Limb (tissue), 2 donors: ENCODE data around the gene WIPI1.
A peak's percentile ranks its signal among the peaks of the same experiment; 100 is the strongest.
"Not testable (repeated sequence)": the region's sequence is repeated elsewhere in the genome, so short reads cannot be mapped to it uniquely, and the experiment has no call there.

Experiments
- DNase-seq, 2 donors: peaks; one replicate each; pipeline ENCODE4 v3.0.0-alpha.2; 2016; ENCODE audit errors: extremely low spot score in 2 of 2

Gene WIPI1, protein sequence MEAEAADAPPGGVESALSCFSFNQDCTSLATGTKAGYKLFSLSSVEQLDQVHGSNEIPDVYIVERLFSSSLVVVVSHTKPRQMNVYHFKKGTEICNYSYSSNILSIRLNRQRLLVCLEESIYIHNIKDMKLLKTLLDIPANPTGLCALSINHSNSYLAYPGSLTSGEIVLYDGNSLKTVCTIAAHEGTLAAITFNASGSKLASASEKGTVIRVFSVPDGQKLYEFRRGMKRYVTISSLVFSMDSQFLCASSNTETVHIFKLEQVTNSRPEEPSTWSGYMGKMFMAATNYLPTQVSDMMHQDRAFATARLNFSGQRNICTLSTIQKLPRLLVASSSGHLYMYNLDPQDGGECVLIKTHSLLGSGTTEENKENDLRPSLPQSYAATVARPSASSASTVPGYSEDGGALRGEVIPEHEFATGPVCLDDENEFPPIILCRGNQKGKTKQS

DNA sequence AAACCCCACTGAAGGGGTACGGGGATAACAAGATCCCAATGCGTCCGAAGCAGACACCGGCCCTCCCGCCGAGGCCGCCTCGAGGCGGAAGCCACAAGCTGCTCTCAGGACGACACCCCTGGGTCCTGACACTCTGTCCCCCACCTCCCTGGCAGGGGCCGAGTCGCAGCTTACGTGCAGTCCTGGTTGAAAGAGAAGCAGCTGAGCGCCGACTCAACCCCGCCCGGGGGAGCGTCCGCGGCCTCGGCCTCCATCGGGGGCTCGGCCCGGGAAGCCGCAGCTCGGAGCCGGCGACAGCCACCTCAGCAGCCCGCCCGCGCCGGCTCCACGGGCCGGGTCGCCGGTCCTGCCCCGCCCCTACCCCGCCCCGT, at the start of gene WIPI1:
Gene WIPI1 (minus strand): TSS at position 329 of the 371 bp plus-strand sequence. CDS start 75 bp downstream, at position 254.
- DNase-seq = no peak

DNA sequence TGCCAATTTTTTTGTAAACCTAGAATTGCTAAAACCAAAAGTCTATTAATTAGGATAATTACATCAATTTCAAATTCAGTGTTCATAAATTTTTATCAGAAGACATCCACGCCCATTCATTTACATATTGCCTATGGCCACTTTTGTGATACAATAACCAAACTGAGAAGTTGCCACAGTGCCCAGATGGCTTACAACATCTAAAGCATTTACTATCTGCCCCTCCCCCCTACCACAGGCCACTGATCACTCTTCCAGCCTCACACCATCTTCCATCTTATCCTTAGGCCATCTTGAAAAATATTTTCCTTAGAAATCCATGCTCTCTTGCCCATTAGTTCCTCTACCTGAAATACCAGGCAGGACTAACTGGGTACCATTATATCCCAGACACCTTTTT, 48.7 kb upstream of the WIPI1 start:
- no peak for DNase-seq

DNA sequence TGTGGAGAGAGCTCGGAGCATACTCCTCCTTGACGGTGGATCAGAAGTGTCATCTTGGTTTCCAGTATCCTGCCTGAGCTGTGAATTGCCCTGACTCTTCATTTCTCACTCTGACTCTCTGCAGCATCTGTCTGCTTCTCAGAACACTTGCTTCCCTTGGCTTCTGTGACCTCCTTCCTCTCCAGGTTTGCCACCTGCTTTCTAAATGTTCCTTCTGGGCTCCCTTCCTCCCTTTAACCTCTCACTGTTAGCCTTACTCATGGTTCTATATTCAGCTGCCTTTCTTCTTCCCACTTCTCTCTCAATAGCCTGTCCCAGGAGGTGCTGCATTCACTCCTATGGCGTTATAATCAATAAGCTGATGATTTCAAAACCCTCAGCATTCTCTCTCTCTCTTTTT, 43.8 kb upstream of the WIPI1 start:
- DNase-seq = no peak

DNA sequence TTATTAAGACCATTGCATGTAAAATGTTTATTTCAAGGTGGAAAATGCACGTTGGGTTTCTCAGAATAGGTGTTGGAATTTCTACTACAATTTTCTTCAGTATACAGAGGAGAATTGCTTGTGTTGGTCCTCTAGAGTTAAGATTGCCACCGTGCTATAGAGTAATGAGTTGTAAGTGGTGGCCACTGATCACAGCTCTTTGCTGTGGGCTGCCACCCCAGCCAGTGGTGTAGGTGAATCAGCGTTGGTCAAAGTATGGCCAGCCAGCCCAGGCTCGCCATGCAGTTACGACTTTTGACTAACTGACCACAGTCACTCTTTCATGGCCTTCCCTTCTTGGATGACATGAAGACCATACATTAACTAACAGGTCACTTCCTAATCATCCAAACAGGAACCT, 42.3 kb upstream of the WIPI1 start:
- DNase-seq = no peak

DNA sequence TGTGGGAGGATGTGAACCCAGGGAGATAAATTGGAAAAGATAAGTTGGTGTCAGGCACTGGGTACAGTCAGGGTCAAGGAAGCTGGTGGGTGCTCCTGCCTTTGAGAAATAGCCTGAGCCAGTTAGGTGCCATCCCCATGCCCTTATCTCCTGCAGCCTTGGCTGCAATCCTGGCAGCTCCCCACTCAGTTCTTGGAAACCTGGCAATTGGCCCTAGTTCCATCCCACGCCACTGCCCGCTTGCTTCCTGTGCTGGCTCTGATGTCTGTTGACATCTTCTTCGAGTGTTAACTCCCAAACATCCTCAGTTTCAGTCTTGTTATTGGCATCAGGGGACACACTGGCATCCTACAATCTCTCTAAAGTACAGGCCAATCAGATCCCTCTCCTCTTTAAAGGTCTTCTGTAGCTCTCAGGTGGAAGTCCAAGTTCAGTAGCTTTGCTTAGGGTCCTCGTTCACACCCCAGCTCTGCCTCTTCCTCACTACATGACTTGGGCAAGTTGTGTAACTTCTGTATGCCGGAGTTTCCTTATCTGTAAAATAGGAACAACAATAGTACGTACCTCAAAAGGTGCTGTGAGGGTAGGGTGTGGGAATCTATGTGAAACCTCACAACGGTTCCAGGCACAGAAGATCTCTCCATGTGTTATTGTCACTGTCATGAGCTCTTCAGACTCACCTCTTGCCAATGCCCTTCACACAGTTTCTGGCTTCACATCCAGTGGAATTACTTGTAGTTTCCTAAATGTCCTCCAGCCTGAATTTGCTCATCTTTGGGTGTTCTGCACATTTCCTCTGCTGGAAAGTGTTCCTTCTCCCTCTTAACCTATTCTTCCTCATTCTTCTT, 41.4 kb upstream of the WIPI1 start:
- no peak for DNase-seq

DNA sequence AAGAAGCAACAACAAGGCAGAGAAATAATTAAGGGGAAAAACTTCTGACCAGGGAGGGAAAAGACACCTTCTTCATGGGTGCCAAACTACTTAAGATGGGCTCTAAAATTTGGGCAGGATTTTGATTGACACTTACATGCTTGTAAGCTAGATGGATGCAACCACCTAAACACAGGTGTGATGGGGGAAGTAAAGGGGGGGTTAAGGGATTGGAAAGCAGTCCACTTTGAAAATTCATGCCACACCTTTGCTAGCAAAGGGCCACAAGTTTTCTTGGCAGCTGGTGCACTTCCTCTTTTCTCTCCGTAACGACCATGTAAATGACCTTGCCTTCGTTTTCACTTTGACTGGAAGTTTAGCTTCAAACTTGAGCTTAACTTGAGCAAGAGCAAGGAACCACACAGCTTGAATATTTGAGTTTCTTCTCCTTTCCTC, 40.6 kb upstream of the WIPI1 start:
- DNase-seq = no peak

DNA sequence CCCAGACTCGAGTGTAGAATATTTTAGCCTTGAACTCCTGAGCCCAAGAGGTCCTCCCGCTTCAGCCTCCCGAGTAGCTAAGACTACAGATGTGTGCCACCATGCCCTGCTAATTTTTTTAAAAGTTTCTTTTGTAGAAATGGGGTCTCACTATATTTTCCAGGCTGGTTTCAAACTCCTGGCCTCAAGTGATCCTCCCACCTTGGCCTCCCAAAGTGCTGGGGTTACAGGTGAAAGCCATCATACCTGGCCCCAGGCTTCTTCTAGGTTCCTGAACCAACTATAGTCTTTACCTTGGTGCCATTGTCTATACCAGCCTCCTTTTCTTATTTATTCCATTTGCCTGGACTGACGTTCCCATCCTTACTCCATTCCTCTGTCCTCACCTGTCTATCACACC, 37.8 kb upstream of the WIPI1 start:
- no peak for DNase-seq

DNA sequence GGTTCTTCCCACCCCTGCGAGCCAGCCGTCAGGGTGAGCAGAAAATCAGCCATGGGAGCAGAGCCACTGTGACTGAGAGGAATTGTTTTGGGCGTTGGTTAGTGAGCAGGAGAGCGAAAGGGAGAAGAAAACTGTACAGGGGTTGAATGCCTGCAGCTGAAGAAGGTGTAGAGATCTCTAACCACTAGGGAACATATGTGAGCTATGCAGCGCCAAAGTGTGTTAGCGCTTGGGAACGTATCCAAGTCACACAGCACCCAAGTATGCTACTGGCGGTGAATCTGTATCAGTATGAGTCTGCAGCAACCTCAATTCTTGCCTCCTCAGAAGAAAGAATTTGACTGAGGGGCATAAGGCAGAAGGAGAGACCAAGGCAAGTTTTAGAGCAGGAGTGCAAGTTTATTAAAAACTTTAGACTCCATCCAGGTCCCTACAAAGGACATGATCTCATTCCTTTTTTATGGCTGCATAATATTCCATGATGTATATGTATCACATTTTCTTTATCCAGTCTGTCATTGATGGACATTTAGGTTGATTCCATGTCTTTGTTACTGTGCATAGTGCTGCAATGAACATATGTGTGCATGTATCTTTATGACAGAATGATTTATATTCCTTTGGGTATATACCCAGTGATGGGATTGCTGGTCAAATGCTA, 35.2 kb upstream of the WIPI1 start:
- DNase-seq = not testable (repeated sequence)

DNA sequence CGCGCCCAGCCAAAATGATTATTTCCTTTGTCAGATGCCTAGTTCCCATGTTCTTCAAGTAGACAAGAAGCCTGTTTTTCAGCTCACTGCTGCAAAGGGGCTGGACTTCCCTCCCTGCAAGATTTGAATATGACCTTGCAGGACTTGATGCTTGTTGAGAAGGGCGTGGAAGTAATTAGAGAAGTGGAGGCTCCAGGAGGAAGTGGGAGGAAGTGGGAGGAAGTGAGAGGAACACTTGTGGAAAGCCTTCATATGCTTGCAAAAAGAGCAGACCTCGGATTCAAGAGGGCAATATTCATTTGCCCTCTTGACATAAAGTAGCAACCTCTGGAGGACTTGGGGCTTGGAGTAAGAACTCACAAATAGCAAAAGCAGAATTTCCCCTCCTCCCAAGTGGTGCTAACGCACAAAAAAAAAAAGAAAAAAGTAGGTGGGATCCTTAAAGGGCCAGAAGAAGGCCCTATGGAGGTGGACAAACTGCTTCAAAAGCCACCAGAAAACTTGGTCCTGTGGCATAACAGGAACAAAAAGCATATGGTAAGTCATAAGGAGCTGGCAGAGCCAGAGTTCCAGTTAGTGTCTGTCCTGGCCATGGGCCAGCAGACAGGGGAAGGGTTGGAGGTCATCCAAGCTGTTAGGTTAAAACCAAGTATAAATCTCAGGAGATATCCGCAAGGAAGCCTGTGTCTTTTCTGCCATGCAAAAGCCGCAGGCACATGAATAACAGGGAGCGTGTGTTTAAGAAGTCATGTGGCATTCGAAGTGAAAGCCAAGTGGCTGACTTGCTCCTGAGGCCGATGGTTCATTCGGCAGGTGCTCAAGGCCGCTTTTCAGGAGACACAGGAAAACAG, 34.3 kb upstream of the WIPI1 start:
- no peak for DNase-seq

DNA sequence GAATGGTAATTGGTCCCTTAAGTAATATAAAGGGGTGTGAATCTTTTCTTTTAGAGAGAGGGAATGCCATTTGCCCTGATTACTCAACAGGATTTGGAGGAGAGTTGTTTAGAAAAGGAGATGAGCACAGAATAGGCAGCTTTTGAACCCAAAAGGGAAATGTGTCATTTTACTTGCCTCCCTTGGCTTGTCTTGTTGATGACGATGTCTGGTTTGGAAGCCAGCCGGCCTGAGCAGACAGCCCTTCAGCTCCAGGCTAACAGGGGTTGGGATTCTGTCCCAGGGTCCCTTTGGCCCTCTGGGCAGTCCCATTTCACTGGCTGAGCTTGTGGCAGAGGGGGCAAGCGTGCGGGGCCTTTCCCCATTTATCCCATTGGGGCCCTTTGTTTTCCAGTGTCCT, 32.6 kb upstream of the WIPI1 start:
- DNase-seq = no peak

DNA sequence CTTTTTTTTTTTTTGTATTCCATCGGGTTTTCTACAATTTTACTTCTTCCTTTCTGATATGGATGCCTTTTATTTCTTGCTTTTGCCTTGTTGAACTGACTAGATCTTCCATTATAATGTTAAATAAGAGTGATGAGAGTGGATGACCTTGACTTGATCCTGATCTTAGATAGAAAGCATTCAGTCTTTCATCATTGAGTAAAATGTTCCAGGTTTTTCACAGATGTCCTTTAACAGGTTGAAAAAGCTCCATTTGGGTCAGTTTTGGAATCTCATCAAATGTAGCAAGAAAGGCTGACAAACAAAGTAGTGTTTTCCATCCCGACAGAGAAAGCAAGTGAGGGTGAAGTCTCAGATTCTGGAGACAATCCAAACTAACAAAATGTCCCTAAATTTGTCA, 27.2 kb upstream of the WIPI1 start:
- no peak for DNase-seq

DNA sequence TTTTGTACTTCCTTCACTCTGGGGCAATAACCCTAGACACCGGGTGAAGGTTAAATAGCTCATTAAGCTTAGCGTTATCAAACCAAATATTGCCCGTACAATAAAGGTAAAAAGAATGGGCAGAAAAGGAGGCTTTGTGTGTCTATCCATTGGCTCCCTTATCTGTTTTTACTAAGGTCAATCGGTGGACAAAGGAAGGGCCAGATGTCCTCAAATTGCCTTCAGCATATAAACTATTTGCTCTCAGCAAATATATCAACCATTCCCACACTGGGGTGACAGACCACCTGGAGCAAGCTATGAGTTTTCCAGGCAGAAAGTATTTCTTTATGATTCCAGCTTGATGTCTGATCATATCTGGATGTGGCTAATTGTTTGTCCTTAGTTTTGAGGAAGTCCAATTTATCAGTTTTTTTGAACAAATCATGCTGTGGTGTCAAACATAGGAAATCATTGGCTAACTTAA, 25.3 kb upstream of the WIPI1 start:
- DNase-seq = no peak

DNA sequence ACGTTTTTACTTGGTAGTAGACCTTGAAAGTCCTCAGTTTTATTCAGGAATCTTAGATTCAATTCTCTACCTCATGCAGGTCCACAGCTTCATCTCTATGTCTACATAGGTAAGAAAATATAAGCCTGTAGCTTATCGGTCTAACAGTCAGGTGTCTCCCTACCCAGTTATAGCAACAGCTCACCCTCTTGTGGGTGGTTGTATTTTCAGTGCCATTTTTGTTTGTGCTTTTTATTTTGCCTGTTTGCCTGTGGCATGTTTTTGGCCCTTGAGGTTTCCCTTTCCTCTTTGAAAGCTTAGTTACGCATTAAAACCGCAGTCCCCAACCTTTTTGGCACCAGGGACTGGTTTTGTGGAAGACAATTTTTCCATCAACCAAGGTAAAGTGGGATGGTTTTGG, 23.6 kb upstream of the WIPI1 start:
- no peak for DNase-seq

DNA sequence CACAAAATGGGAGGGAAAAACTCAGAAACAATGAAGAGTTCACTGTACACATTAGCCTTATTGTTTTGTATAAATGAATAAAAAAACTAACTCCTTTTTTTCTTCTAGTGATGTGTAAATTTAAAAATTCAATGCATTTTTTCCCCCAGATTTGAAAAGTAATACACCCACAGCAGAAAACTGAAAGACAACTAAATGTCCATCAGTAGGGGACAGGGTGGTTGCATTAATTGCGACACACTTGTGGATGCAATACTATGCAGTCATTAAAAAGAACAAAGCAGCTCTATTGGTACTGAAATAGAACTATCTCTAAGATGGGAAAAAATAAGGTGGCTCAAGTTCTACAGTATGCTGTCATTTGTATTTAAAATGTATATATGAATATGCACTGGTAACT, 13.7 kb upstream of the WIPI1 start:
- no peak for DNase-seq

DNA sequence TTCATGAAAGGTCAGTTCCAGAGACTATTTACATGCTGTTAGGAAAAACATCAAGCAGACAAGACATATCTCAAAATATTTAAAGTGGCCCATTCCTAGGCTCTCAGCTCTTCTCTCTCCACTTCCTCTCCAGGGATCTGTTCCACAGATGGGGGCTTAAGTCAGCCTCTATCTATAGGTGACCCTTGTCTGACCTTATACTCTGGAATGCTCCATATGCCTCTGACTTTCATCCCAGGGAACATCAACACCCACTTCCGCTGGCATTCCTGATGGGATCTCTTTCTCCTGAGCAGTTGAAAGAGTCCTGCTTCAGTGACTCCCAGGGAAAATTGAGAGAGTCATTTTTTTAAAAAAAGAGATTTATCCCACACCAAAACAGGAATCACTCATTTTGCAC, 11.5 kb upstream of the WIPI1 start:
- no peak for DNase-seq

DNA sequence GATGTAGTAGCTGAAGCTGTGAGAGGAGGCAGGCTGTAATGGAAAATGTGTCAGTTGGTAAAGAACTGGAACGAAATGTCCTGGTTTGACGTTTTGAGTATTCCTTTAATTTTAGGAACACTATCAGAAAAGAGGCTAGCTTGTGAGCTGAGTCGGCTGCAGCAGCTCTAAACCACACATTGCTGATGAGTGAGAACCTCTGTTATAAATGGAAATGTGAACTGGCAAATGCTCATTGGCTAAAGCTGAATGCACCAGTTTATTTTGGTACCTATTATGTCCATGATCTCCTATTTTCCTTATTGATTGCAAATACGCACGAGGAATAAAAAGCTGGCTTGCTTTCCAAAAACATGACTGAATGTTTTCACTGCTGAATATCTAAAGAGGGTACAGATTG, 11.0 kb upstream of the WIPI1 start:
- DNase-seq = no peak

DNA sequence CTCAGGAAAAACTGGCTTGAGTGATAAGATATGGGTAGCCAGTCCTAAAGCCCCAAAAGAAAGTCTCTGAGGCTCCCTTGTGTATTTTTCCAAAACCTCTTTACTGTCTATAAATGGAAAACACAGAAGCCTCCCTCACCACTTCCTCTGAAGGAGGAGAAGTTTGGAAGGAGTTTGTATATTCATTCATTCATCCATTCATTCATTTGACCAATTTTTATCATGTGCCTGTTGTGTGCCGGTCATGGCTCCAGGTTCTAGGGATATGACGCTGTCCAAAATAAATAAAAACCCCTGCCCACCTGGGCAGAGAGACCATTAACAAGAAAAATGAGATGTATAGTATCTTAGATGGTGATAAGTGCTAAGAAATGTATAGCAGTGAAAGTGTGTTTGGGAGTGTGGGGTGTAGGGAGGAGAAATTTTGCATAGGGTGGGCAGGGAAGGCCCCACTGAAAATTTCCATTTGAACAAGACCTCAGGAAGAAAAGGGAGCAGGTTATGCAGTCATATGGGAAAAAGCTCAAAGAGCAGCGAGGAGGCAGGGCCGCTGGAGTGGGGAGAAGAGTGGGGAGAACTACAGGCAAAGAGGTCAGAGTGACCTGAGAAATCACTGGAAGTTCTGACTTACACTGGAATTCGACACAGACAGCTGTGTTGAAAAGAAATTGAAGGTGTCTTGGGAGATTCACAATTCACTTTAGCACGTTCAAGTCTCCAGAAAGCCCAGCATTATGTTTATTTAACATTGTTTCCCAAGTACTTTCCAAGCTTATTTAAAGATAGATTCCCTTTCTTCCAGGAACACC, 6.1 kb upstream of the WIPI1 start:
- no peak for DNase-seq

DNA sequence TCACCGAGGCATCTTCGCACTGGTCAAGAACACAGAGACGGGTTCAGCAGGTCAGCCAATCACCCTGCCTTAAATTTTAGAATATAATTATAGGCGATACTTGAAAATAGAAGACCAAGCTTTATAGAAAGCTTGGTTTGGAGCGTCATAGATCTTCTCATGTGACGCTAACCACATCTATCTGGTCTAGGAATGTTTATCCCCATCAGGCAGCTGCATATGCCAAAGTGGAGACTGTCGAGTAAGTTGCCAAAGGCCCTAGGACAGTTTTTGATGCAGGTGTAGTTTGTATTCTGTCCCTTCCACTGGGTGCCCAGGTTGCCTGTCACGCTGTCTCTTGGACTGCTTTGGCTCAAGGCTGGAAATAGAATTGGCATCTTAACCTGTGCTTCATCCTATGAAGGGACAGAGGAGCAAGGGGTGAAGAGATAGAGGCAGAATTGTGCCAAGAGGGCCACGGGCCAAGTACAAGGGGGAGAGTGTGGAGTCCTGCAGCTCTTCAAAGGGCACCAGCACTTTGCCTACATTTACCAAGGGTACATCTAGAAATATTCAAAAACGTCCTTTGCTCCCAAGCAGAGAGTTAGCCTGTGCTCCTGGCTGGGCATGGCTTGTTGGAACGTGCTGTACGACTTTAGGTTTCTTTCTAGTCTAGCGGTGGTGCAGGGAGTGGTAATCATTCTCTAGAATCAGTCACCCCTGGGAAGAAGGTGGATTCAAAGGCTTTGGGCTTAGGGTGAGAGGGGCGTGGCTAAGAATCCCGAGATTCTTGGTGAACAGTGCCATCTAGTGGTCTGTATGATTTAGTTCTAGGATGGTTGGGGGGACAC, 5.3 kb upstream of the WIPI1 start:
- peak; percentile 73 to 83 for DNase-seq

DNA sequence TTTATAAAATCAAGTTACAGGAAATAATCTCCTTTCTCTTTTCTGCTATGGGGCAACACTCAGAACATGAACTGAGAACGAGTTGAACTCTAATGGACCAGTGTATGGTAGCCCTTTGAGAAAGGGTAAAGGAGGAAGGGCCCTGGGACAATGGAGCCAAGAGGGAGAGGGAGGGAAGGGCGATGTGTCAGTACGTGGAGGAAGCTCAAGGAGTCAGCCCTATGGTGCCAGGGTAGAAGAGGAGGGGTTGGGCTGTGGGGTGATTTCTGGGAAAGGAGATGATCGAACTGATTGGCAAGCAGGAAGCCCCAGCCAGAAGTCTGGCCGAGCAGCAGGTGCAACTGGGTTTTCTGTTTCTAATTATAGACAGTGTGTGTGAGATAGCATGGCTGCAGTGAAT, 4.3 kb upstream of the WIPI1 start:
- DNase-seq = no peak
